Occipital lobe (tissue), 2 donors: ENCODE data around the gene RREB1. TPM values are rescaled to one million over a fixed set of nuclear protein-coding genes. Genes with fewer than 3 reads are reported as not detected.

Source experiments
- DNase-seq: peaks from one replicate; lab custom pipeline; 2025; lab: John Stamatoyannopoulos, UW
- total RNA-seq: library from RNA; depleted of rRNA; stranded (reverse); fragments of >200 nt; gene quantifications from one replicate; pipeline ENCODE4 v1.2.3, GENCODE V29; 2014

RREB1 gene
- 1.4 TPM for total RNA-seq

GRCh38 chr6:7107578-7108195 is at the start of gene RREB1:
TSS of gene RREB1 (plus strand) at chr6:7107961. CDS start at chr6:7181912, 73,951 bp downstream.
- no peak for DNase-seq

GRCh38 chr6:7058250-7058923 is 49.4 kb upstream of the RREB1 start:
- DNase-seq, result no peak

GRCh38 chr6:7060769-7061516 is 46.8 kb upstream of the RREB1 start:
- no peak for DNase-seq

- DNase-seq, result no peak
These were observed 45.2 kb upstream of the RREB1 start for GRCh38 chr6:7062451-7063162.

DNA sequence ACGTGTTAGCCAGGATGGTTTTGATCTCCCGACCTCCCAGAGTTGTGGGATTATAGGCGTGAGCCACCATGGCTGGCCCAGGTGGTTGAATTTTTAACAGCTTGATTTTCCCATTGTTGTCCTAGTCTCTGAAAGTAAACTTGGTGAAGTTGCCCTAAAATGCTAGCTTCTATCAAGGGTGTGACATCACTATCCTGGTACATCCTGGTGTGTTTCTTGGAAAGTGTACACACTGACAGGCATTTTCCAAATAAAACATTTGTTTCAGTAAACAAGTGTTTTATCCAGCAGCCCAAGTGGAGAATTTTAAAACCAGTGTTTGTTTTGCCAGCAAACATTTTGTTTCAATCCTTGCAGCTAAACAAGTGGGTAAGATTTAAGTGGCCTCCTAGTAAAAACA is 40.5 kb upstream of the RREB1 start:
- no peak for DNase-seq

- no peak for DNase-seq
These were observed 36.4 kb upstream of the RREB1 start for GRCh38 chr6:7071405-7071804.

GRCh38 chr6:7073082-7073820 is 34.5 kb upstream of the RREB1 start:
- DNase-seq, result no peak

DNA sequence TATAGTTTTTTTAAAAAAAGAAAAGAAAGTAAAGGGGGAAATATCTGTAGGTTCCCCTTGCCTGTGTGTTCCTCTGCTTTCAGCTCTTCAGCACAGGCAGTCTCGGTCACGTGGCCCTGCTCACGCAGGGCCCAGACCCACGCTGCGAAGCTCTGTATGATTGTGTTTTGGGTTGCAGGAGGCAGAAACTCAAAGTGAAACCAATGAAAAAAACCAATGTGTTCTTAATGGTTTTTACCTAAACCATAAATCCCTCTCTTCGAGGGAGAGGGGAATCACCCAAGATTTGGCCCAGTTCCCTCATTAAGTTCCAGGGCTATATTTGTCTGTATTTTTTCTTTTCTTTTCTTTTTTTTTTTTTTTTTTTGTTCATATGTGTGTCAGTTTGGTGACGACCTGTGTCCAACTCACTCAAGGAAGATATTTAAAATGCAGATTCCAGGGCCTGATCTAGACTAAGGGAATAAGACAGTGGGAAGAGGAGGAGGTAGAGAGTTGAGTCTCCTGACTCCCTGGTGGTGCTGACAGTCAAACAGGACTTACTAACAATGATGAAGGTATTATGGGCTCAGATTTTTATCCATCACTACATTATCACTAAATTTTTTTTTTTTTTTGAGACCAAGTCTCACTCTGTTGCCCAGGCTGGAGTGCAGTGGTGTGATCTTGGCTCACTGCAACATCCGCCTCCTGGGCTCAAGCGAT is 33.8 kb upstream of the RREB1 start:
- DNase-seq, result no peak

DNA sequence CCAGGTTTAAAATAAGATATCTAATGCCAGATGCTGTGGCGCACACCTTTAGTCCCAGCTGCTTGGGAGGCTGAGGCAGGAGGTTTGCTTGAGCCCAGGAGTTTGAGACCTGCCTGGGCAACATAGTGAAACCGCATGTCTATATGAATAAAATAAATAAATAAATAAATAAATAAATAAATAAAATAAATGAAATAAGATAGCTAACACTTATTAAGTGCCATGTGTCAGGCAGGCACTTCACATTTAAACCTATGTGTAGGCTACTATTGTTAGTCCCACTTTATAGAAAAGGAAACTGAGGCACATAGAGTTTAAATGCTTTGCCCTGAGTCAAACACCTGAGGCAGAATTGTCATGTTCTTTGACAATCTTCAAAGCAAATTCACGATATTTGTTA is 32.9 kb upstream of the RREB1 start:
- DNase-seq, result no peak

DNA sequence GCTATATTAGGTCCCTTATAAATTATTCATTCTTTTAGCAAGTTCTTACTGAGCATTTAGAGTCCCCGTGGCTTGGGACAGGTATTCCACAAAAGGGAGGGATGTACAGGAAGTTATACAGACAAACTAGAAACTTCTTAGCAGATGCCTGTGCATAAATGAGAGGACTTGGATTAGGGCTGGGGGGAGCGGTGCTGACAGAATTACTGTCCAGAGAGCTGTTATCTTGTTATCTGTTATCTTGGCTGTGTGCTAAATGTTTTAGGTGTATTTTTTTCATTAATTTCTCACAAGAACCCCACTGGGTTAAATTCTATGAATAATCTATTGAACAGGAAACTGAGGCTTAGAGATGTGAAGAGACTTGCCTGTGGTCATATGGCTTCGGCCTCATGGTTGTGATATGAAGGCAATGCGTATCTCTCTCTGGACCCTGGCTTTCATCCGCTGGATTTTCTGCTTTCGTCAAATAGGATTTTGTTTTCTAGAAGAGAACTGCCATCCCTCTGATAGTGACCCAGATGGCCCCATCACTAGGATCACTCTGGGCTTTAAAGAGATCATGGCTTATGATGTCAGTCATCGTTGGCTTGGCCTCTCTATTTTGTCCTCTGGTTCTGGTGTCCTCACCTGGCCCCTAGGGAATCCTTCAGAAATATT is 32.3 kb upstream of the RREB1 start:
- no peak for DNase-seq

DNA sequence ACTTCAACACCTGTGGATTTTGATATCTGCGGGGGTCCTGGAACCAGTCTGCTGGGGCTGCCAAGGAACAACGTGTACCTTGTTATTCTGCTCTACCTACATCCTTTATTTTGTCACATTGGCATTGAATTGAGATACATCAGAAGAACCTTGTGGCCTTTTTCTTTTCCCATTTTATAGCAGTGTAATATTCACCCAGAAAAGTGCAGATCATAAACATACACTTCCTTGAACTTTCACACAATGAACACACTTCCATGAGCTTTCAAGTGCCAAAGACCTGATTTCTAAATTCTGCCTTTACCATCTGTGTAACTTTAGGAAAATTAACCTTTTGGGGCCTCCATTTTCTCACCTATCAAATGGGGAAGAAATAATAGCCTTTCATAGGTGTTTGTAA is 29.9 kb upstream of the RREB1 start:
- no peak for DNase-seq

GRCh38 chr6:7078856-7079255 is 28.9 kb upstream of the RREB1 start:
- DNase-seq, result no peak

- no peak for DNase-seq
These were observed 27.4 kb upstream of the RREB1 start for GRCh38 chr6:7080311-7080710.

DNA sequence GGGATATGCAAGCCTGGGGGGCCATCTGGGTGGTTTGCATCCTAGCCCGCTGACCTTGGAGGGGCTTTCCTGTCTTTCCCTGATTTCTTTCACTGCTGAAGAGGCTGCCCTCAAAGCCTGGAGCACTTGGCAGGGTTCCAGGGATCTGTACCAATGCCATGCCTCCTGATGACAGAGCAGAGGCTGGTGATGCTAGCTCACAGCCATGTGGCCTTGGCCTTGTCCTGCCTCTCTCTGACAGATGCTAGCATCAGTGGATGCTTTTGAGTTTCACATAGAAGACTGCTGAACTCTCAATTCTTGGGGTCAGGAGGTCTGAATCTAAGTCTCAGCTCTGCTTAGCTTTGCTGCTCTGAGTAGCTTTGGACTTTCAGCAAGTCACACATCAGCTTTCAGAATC is 21.9 kb upstream of the RREB1 start:
- DNase-seq, result no peak

GRCh38 chr6:7086488-7086887 is 21.3 kb upstream of the RREB1 start:
- no peak for DNase-seq

- DNase-seq, result no peak
These were observed 20.7 kb upstream of the RREB1 start for GRCh38 chr6:7087066-7087465.

- no peak for DNase-seq
These were observed 20.2 kb upstream of the RREB1 start for GRCh38 chr6:7087491-7087979.

GRCh38 chr6:7088076-7088742 is 19.6 kb upstream of the RREB1 start:
- DNase-seq, result no peak

GRCh38 chr6:7098993-7099392 is 8.8 kb upstream of the RREB1 start:
- no peak for DNase-seq
